ENCODE measurements around the gene UNC5B. TPM values are rescaled to one million over a fixed set of nuclear protein-coding genes. Genes with fewer than 3 reads are reported as not detected.
A peak's percentile ranks its signal among the peaks of the same experiment; 100 is the strongest.

Gene UNC5B
- total RNA-seq, 1 donor from 2014 or later, result 0.80 TPM

DNA sequence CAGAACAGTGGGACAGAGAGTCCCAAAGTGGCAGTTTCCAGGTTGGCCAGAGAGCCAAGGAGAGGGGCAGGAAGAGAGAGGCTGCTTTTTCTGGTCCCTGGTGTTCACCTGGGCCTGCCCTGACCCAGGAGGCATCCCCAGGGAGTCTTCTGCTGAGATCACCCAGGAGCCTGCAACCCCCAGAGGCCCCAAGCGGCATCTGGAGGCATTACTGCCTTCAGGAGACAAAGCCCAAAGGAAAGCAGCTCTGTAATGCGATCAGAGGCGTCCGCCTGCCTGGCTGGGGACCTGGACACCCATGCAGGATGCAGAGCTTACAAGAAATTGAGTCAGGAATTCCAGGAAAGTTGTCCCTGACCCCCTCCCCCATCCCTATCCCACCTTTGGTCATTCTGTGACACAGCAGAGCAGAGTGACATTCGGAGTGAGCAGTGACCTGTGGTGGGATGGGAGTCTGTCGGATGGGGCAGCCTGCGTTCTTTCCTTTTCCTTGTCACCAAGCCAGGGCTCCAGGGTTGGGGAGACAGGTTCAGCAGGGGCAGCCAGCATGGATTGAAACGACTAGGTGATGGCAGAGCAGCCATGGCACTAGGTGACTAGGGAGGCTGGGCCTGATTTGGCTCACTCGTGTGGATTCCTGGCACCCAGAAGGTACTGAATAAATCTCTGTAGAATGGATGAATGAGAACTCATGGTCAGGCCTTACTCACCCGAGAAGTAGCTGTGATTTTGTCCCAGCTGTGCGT lies 10.4 kb downstream of the UNC5B start:
- no peak for DNase-seq (ENCODE audit: low read depth)

DNA sequence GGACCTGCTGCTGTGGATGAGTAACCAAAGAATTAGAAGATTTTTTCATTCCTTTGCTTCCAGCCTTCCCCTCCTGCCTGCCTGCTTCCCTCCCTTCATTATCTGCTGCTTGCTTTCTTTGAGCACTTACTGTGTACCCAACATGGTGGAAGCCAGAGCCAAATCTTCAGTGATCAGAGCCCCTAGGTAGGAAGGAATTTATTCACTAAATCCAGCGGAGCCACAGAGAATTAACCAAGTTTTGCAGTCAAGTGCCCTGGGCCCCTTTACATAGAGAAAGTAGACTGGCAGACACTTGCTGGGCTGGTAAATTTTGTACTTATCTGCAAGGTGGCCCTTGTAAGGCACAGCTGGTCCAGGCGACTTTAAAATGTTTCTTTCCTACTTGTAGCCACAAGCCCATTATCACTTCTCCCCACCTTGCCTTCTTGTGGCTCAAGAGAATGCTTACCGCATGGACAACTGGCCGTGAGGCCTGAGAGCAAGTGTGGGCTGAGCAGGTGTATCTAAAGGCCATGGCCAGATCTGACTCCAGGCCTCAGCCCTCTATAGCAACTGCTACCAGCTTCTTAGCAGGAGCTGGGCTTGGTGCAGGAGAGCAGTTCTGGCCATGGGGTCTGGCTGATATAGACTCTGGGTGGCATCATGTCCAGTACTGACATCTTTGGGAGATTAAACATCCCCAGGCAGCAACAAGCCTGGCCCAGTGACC lies 11.1 kb downstream of the UNC5B start:
- no peak for DNase-seq (ENCODE audit: low read depth)

DNA sequence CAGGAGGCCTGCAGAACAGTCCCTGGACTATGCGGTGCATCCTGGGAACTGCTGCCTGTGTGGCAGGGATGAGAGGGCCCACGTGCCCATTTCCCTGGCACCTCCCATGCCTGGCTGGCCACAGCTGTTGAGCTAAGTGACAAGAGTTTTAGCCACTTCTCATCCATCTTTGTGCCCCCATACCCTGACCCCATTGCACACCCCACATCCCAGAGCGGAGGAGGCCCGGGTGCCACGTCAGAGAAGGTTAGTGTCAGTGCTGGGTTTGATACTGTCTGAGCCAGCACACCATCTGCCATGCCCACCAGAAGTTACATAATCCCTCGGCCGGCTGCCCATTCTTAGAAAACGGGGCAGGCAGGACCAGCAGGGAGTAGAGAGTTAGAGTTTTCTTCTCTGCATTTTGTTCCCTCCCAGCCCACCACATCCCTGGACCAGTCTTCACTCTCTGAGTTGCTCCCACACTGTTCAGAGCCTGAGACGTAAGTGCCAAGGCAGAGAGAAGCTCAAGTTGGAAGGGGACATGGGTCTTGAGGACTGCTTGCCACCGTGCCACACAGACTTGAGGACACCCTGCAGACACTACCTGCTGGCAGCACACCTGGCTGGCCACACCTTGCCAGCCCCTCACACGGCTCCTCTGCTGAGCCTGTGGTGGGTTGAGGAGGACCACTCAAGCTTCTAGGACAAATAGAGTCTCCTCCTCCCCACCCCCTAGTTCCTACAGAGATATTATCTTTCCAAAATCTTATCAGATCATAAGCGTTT lies 13.1 kb downstream of the UNC5B start:
- no peak for DNase-seq (ENCODE audit: low read depth)

DNA sequence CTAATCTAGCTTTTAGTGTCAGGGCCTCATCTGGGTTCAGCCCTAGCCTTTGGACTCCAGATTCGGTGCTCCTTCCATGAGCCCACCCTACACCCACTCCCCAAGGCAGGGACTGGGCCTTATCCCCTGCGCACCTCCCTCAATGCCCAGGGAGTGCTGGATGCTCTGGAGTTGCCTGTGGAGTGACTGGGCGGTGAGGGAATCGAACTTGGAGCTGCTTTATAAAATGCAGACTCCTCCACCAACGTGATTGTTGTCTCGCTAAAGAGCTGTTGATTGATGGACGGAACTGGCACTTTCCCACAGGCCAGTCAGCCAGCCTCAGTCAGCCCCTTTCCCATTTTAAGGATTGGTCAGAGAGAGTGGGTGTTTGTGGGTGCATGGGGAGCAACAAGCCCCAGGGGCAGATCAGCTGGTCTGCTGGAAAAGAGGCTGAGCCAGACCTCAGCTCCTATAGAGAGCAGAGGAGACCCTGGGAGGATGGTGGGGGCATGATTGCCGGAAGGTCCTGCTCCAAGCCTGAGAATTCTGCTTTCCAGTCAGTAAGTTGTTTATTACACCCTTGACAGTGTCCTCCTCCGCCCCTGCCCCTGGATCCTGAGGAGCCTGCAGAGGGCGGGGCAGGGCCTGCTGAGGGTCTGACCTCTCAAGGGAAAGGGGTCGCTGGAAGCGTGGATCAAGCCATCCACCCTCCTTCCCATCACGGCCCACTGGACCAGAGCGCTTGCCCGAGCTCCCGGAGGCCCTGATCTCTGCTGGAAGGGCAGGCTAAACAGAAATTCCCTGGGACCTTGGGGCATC lies 16.7 kb downstream of the UNC5B start:
- no peak for DNase-seq (ENCODE audit: low read depth)

DNA sequence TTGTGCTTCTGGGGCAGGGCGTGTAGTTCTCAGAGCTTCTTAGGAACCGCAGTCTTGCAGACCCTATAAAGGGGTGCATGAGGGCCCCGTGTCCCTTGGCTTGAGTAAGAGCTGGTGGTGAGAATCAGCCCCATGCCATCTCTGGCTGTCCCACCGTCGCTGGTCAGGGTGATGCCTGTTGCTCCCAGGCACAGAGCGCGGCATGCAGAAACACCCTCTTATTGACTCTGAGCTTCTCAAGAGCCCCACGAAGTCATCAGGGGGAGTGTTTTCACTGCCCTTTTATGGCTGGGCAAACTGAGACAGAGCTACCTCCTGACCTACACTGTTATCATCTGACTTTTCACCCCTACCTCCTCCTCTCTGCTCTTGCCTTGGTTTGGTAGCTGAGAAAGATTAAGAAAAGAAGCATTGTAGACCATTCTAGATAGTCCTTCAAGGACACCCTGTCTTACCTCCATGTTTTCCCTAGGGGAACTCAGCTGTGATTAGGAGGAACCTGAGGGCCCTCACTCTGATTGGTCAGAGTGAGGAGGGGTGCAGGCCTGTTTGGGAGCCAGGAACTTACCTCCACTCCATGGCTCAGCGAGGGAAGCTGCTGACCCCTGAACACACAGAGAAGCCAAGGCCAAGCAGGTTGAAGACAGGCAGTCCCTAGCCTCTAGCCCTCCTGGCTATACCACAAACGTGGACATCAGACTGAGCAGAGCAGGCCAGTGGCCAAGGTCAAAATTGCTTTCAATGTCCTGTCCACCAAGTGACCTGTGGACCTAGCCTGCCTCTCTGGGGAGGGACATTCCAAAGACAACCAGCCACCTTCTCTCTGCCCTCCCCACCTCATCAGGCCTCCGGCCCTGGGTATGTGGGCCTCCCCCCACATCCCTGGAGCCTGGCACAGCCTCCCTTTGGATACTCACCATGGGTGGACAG lies 17.6 kb downstream of the UNC5B start:
- no peak for DNase-seq (ENCODE audit: low read depth)

DNA sequence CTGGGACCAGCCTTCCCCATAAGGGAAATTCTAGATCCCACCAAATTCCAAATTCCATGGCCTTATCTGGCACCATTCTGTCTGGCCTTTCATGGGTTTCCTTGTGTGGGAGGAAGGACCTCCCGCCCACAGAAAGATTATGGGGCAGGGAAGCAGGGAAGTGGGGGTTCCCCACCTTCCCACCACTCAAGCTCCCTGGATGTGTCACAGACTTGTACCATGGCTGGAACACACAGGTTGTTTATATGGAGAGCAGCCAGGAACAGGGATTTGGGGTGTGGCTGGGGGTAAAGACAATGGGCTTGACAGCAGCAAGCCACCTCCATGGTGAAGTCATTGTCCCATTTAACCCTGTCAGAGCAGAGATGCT lies 18.3 kb downstream of the UNC5B start:
- DNase-seq (ENCODE audit: low read depth), result no peak

DNA sequence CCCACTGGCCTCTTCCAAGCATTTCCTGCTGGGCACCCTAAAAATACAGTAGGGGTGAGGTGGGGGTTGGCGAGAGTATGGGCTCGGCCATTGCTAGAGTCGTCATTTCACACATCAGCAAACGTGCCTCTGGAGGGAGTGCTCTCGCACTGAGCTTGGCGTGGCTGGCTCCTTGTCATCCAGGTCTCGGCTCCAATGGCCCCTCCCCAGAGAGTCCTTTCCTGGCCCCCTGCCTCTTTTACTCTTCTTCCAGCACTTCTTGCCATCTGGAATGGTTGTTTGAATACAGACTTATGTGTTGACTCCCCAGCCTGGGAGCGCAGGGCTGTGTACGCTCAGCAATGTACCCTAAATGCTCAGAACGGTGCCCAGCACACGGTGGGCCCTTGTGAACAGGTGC lies 18.8 kb downstream of the UNC5B start:
- no peak for DNase-seq (ENCODE audit: low read depth)

DNA sequence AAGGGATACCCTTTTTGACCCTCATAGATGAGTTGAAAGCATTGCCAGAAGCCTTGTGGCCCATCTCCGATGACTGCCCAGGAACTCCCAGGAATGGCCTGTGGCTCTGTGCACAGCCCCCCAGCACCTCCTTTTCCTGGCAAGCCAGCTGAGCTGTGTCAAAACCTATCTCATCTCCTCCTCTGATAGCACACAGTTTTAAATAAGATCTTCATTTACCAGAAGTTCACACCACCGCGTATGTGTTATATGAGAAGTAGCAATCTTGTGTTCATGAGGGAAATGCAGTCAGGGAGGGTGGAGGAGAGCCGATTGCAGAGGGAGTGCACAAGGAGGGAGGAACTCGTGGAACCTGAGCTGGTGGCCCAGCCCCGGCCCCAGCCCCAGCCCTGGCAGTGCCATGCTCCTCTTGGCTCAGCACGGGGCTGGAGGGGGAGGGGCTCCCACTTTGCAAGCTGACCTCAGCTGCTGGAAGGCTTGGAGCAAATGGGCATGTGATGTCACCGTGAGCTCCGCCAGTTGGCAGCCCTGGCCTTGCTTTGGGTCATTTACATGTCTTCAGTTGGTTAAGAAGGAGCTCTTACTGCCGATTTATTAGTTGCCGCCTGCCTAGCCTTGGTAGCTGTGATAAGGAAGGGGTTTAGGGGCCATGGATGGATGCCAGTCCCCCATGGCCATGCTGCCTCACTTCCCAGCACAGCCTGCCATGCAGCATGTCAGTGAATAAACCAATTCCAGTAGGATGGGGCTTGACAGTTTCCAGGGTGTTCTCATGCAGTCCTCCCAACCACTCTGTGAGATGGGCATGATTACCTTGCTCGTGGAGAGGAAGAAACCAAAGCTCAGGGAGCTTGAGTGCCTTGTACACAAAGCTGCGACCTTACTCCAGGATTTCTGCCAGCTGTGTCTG lies 20.0 kb downstream of the UNC5B start:
- peak; percentile 41 for DNase-seq (ENCODE audit: low read depth)

DNA sequence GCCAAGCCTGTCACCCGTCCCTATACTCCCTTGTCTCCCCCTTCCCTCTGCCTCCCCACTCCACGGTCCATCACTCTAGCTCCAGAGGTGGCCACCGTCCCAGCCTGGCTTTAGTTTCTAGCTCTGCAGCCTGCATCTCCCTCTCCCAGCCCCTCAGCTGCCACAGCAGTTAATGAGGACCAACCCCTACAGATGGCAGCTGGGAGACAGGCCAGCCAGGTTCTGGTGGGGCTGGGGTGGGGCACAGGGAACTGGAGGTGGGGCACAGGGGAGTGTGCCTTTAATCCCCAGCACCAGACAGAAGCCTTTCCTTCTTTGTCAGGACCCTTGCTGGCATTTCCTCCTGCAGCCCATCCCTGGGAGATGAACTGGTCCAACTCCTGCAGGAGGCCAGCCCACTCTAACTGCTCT lies 21.1 kb downstream of the UNC5B start:
- no peak for DNase-seq (ENCODE audit: low read depth)

DNA sequence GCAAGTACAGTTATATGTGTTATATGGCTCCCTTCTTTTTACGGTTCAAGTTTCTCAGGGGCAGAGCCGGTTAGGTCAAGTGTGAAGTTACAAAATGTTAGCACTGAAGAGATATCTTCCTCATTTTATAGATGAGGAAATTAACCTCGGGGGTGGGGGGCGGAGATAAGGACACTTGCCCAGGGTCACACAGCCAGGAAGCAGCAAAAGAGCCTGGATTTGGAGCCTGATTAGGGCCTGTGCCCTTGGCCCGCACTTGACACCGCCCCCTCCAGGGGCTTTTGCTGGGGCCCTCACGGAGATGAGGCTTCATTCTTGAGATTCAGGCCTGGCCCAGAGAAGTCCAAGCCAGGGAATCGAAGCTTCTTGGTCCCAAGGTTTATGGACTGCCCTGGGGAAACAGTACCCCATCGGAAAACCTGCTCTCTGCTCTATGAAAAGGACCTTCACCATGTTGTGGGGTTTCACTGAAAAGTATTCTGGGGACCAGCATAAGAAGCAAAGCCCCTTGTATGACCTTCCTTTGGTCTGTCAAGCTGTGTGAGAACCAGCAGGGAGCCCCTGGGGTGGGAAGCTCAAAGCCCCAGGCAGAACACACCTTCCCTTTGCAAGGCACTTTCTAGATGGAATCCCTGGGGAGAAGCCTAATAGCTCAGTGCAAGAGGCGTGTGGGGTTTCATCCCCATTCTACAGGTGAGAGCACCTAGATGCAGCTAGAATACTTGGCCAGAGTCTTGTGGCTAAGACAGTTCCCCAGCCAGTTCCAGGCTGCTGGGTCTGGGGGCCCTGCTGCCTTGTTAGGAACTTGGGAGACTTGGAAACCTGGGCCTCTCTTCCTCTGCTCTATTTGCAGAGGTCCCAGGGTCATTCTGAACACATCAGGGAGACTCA lies 21.9 kb downstream of the UNC5B start:
- DNase-seq (ENCODE audit: low read depth), result no peak

DNA sequence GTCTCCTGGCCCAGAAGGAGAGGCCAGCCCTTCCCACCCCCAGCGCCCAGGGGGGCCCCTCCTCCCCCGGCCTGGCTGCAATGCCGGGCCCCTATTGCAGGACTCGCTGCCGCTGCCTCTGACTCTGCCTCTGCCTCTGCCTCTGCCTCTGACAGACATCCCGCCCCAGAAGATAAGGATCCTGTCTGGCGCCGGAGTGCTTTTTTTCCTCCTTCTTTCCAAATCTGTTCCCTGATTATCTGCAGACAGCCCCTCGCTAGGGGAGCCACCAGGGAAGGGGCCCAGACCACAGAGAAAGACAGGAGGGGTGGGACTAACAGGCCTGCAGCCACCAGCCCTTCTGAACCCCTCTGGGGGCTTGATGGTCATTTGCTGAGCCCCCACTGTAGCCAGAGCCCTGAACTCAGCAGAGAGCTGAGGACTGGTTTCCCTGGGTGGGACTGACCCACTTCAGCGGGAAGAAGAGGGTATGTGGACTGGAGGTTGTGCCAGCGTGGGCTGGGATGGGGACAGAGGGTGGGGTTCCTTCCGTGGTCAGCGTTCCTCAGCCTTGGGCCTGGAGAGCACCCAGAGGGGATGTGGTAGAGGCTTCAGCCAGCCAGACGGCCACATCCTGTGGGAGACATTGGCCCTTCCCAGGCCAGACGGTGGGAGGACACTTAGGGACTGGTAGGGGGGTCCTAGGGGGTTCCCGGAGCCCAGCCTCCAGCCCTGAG lies 22.8 kb downstream of the UNC5B start:
- no peak for DNase-seq (ENCODE audit: low read depth)

DNA sequence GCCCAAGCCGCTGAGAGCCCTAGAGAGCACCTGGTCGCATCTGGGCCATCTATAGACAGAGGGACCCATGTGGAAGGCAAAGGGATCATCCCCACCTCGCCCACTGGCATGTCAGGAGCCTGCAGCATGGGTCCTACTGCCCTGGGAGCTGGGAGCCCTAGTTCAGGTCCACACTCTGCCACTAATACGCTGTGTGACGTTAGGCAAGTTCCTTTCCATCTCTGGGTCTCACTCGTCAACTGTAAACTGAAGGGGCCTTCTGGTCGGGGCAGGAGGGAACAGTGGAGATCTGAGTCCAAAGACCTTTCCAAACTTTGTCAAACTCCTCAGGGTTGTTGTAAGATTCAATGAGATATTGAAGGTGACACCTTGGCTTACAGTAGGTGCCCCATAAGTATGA lies 23.4 kb downstream of the UNC5B start:
- DNase-seq (ENCODE audit: low read depth), result no peak

DNA sequence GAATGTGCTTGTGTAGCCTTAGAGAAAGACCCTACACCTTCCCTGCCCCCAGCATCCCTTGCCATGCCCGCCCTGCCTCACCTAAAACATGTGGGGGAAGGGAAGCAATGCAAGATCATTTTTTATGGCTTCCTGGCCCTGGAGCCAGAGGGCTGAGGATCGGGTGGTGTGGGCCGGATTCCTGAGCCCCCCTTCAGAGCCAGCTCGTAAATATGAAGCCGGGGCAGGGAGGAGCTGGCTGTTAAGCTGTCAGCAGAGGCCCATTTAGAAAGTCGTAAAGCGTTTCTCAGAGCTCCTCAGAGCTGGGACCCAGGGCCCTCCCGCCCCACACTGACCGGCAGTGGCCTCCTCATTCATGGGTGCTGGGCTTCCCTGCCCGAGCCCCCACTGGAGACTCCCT lies 23.9 kb downstream of the UNC5B start:
- DNase-seq (ENCODE audit: low read depth), result no peak

DNA sequence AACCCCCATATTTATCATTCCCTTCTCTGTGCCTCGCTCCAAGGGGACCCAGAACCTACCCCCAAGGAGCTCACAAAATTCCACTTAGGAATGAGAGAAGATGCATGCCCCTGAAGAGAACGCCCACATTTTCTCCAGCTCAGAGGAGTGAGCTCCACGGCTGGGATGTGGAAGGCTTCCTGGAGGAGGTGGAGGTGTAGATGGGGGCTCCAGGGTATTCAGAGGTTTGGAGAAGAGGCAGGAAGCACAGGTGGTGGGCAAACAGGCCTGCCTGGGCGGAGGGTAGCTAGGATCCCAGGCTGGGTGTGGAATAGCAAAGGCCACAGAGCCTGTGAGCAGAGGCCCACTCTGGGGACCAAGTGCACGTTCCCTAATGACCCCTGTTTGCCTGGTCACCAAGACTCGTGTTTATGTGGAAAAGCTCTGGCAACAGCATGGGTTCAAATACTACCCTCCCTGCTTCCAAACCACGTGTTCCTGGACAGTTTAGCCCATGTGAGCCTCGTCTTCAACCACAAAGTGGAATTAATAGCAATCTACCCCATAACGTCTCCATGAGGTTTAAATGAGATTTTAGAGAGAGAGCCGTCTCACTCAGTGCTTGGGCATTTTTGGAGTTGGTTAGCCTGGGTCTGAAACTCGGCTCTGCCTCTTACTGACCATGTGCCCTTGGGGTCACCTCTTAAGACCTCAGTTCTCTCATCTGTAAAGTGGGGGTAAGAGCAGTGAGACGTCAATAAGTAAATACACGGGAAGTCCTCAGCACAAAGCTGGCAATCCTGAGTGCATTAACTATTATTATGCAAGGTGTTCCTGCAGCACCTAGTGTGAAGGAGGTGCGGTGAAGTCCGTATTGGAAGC lies 24.7 kb downstream of the UNC5B start:
- no peak for DNase-seq (ENCODE audit: low read depth)

DNA sequence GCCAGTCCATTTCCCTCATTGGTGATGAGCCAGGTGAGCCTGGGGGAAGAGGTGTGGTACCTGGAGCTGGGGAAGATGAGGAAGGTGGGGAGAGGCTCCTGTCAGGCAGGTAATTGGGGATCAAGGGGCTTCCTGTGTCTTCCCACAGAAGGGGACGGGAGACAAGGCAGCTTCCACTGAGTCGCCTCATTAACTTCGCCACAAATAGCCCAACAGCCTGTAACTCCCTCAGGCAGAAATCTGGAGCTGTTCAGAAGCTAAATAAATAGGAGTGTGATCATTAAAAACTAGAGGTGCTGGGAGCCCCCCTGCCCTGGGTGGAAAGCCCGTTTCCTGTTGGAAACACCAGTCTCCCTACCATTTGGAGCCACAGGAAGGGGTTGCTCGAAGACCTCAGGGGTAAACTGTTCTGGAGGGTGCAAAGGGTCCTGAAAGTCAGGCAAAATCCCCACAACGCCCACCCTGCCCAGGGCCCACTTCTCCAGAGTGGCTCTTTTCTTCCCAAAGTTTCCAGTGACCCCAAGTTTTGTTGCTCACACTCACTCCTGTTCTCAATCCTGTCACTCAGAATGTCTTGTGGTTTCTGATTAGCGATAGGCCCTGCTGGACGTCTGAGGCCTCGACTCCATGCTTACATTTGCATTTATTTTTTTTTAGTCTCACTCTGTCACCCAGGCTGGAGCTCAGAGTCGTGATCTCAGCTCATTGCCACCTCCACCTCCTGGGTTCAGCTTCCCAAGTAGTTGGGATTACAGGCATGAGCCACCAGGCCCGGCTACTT lies 25.7 kb downstream of the UNC5B start:
- DNase-seq (ENCODE audit: low read depth), result no peak

DNA sequence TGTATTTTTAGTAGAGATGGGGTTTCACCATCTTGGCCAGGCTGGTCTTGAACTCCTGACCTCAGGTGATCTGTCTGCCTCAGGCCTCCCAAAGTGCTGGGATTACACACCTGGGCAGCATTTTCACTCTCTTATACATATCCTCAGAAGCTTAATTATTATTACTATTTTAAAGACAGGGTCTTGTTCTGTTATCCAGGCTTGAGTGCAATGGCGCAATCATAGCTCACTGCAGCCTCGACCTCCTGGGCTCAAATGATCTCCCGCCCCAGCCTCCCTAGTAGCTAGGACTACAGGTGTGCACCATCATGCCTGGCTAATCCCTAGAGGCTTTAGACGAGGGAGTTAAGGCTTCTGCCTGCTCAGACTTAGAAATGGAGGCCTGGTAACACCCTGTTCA lies 26.3 kb downstream of the UNC5B start:
- DNase-seq (ENCODE audit: low read depth), result no peak

Measured in renal cortical epithelial cell (primary cell).